Measurements from ENCODE around the gene DUSP11.
"Not testable (repeated sequence)": the region's sequence is repeated elsewhere in the genome, so short reads cannot be mapped to it uniquely, and the experiment has no call there.

Gene DUSP11

DNA sequence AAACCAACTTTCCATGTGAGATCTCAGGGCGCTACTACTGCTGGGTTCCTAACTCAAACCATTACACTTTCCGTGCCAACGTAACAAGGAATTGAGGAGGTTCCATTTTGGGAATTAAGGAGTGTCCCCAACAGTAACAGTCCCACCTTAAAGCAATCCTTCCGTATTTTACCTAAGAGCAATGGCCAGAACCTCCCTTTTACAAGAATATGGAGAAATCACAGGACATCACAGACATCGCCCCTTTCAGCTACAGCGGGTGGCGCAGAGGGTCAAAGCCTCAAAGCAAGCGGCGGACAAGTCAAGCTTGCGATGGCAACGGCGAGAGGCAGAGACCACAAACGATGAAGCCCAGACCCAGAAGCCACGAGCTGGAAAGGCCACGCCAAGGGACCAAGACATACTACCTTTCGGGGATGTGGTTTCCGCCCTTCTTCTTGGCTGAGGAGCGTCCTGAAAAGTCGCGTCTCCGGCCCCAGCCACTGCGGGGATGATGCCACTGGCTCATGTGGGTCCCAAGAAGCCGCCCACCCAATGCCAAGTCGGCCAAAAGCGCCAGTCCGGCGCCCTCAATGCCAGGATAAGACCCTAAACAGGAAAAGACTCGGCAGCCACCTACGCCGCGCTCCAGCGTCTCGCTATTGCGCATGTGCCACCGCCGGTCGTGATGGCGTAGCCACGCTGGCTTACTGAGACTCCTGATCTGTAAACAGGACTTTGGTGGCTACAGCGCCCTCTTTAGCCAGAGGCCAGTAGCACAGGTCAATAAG lies at the start of gene DUSP11:
Gene DUSP11, minus strand, starts transcription at position 637 of the 770 bp plus-strand sequence. Its CDS starts 129 bp downstream, at position 508.
- peak; percentile 96 for DNase-seq (ENCODE audit: low spot score)

DNA sequence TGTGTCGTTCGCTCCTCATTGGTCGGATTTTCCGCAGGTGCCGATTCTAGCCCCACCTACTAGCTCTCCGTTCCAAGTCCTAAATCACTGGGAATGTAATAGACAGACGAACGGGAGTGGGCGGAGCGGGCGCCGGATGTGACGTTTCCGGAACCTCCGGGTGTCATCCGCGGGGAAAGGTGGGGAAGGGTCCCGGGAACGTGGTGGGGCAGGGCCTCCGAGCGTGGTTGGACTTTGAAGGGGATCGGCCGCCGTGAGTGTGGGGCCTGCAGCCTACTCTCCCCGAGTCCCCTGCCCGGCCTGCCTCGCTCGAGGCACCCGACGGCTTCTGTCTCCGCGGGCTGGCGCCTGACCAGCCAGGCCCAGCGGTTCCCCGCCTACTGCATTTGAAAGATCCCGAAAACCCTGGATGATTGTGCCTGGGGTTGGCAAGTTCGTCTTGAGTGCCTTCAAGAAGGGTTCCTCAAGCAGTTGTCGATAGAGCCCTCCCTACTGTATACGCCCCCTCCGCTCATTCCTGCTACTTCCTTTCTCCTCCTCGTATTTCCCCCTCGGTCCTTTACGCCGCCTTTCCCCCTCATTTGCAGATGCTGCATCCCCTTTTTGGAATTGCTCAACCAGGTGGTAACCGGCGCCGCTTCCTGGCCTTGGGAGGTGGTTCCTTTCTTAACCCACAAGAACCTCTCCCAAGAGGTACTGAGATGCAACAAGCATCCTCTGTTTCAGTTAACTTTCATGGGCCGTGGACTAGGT lies 49.1 kb upstream of the DUSP11 start, which contains the start of gene STAMBP:
Gene STAMBP, plus strand, starts transcription at position 144 of the 753 bp plus-strand sequence. CDS start 1,896 bp downstream, outside the sequence.
- DNase-seq (ENCODE audit: low spot score) = peak; percentile 97

DNA sequence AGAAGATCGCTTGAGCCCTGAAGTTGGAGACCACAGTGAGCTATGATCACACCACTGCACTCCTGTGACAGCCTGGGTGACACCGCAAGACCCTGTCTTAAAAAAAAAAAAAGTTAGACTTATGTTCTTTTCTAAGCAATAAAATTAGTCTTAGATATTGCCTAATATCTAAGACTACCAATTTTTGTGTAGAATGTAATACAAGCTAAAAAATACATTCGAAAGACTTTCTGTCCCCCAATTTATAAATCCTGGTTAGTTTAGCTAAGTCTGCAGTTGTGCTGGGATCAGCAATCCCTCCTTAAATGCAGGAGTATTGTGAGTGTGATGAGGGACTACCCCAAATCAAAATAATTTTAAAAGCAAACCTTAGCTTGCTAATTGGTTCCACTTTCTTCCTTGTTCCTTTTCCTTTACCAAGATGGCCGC lies 48.5 kb upstream of the DUSP11 start:
- DNase-seq (ENCODE audit: low spot score) = no peak

DNA sequence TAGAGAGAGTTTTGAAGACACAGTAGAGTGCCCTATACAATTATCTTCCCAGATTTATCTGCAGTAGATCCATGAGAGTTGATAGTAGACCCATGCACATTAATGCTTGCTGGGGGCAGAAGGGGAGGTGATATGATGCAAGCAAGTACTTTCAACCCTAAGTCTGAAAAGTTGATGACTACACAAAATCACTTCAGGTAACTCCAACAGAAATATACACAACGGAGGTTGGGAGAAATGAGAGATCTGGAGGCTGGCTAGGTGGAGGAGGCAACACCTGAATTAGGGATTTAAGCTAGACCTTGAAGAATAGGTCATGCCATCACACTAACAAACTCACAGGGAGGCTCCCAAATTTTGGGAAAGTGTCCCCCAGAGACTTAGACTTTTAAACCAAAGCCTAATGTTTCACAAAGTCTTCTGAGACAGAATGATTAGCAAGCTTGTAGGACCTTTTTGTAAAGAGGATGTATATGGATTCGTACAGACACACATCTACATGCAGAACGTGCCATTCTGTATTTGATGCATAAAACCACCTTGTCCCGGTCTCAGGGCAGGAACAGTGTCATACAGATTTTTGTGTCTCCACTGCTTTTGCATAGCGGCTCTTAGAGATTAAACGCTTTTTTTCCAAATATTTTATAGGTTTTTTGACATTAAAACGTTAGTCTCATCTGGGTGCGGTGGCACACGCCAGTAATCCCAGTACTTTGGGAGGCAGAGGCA lies 47.9 kb upstream of the DUSP11 start:
- no peak for DNase-seq (ENCODE audit: low spot score)

DNA sequence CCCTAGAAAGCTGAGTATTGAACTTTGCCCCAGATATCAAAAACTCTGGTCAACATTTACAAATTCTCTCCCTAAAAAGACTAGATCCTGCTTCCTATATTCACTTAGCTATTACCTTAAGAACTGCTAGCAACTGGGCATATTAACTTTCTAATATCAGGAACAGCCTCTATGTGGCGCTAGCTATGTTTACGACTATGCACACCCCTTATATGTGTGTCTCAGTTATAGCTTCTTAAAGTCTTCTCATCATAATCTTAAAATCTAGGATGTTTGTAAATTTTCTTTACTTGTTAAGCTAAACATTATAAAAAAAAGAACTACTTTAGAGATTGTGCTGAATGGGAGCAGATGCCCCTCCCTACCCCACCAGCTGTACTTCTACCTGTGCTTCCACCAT lies 47.1 kb upstream of the DUSP11 start:
- peak; percentile 58 for DNase-seq (ENCODE audit: low spot score)

DNA sequence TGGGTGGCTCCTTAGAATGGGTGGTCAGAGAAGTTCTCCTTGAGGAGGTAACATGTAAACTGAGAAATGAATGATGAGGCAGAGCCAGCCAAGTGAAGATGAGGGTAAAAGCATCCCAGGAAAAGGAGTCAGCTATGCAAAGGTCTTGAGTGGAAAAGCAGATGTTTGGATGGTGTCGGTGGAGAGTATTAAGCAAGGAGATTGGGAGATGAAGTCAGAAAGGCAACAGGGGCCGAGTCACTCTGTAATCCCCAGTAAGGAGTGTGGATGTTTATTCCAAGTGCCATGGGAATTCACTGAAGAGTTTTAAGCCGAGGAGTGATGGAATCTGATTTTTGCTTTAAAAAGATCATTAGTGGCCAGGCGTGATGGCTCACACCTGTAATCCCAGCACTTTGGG lies 45.5 kb upstream of the DUSP11 start:
- DNase-seq (ENCODE audit: low spot score) = no peak

DNA sequence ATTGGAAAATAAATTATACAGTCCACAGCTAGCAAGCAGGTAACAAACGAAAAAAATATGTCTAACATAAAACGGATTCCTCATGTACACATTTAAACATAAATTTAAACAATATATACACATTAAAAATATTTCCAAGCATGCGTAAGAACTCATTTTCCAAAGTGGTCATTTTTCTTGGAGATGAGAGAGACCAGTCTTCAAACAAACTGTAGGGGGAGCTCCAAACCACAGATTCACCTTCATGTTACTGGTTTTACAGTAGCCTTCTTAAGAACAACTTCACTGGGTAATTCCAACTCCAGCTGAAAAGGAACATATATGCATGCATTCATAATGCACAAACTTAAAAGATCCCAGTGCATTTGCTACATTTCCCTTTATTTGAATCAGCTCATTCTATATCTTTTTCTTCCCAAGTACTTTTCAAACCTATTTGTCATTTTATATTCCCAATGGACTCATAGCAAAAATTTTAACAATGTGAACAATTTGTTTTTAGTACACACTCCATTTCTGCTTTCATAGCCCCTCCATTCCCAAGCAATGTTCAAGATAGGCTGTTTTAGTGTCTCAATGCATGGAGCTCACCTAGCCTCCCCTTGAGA lies 44.1 kb upstream of the DUSP11 start:
- DNase-seq (ENCODE audit: low spot score) = peak; percentile 80

DNA sequence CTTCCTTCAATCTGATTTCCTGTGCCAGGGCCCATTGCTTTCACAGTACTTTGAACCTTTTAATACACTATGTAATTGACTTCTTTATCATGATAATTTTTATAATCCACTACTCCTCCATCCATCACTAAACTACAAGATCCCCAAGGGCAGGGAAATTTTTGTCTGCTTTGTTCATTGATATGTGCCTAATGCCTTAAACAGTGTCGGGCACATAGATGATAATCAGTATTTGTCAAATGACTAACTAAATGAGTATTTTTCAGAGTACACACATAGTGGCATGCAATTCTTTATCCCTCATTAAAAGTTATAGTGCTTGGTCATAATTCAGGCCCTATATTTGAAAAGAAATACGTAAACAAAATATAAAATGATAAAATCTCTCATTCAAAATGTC lies 43.5 kb upstream of the DUSP11 start:
- DNase-seq (ENCODE audit: low spot score) = no peak

DNA sequence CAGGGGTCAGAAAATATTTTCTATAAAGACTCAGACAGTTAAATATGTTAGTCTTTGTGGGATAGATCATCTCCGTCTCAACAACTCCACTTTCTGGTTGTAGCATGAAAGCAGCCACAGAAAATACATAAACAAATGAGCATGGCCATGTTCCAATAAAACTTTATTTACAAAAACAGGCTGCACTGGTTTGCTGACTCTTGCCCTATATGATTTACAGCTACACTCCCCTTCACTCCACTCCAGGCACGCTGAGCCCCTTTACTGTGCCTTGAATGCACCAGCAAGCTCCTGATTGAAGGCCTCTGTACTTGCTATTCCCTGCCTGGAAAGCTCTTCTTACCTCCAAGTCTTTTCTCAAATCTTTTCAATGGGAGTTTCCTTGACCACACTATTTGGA lies 43.1 kb upstream of the DUSP11 start:
- no peak for DNase-seq (ENCODE audit: low spot score)

DNA sequence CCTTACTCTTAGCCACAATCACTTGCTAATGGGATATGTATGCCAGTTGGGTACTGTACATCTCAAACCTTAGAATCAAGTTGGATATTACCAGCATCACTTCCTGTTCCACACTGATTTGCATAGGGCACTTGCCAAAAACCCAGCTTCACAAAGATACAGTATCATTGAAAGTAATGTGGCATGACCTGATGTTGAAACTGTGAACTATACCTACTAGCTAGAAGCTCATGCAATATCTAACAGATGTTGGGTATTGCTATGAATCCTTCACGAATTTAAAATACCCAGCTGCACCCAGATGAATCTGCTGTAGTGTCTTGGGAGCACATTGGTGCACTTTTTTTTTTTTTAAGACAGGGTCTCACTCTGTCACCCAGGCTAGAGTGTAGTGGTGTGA lies 42.4 kb upstream of the DUSP11 start:
- DNase-seq (ENCODE audit: low spot score) = no peak

DNA sequence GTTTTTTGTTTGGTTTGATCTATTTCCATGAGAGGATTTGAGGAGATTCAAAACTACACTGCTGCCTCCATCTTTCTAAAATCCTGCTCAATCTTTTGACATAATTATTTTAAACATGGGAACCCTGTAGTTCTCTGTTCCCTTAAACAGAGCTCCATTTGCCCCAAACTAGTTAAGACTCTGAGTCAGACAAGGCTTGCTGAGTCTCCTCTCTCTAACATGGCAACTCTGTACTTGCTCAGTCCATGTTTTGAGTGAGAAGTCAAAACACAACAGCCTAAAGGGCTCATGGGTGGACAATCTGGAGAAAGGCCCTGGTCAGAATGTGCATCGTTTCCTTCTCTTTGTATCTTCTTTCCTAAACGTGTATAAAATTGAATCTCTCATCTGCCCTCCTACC lies 41.8 kb upstream of the DUSP11 start:
- DNase-seq (ENCODE audit: low spot score) = no peak

DNA sequence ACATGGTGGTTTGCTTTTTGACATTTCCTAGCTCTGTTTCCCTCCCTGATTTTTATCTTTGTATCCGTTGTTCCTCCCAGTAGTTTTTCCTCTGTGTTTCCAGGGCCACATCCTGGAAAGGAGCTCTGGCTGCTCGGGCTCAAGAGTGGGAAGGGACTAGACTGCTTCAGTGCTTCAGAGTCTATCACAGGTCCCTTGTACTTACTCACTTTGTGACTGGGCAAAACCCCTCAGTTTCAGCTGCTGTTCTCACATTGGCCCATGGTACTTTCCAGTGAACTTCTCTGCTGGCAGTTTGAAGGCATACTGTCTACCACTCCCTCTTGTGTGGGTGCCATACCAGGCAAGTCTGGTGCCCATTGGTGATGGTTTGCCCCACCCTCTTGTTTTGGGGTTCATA lies 41.3 kb upstream of the DUSP11 start:
- DNase-seq (ENCODE audit: low spot score) = no peak

DNA sequence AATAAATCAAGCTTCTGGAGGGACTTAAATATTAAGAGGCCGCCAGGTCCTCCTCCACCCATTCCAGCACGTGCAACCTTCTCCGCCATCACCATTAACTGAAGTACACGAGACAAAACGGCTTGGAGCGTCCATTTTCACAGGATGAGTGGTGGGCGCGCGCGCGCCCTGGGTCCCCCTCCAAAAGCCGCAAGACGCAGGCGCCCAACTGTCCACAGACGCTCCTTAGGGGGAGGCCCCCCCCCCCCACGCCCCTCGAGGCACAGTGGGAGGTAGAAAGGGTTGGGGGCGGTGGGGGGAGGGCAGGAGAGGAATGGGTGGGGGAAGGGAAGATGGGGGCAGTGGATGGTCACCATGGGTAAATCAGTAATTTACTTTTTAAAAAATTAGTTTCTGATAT lies 38.4 kb upstream of the DUSP11 start:
- no peak for DNase-seq (ENCODE audit: low spot score)

DNA sequence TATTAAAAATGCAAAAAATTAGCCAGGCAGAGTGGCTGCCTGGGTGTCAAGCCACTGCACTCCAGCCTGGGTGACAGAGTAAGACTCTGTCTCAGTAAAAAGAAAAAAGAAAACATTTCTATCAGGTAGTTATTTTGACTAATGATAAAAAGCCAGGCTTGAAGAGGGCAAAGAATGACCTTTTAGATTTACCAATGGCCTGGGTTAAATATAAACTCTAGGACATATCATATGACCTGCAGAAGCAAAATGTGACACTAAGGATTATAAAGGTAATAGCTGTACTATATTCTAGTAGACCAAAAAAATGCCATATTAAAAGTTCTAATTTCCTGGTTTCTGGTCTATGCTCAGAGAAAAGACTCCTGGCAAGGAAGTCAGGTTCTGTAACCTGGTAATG lies 32.7 kb upstream of the DUSP11 start:
- no peak for DNase-seq (ENCODE audit: low spot score)

DNA sequence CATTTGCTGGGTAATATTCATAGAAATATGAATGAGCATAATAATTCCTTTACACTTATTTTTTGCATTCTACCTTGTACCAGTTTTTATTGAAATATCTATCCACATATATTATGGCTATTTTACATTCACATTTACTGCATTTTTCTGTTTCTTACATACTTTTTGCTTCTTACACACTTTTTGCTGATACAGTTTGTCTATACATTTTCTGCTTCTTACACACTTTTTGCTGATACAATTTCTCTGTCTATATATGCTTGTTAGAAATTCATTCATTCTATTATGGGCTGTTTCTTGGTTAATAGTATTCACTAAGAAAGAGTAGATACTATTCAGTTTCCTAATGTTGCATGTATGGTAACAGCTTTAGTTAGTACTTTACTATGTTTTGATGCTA lies 32.0 kb upstream of the DUSP11 start:
- no peak for DNase-seq (ENCODE audit: low spot score)

DNA sequence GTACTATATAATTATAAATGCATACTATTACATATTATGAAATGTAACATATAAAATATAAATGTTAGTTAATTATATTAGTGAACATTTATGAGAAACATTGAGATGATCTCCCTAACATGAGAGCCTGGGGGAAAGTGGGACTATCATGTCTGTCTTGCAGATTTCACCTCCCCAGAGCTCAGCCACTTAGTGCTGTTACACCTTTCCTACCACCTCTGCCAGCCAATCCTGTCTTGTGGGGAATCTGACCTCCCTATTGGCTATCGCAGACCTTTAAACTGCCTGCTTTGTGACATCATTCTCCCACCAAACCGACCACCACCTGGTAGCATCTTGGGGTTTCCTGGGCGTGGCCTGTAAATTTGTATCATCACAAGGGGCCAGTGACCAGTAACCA lies 4.0 kb upstream of the DUSP11 start, which contains the start of gene C2orf78:
Gene C2orf78, plus strand, starts transcription at position 301 of the 400 bp plus-strand sequence. CDS start 127 bp downstream, outside the sequence.
- DNase-seq (ENCODE audit: low spot score) = not testable (repeated sequence)

DNA sequence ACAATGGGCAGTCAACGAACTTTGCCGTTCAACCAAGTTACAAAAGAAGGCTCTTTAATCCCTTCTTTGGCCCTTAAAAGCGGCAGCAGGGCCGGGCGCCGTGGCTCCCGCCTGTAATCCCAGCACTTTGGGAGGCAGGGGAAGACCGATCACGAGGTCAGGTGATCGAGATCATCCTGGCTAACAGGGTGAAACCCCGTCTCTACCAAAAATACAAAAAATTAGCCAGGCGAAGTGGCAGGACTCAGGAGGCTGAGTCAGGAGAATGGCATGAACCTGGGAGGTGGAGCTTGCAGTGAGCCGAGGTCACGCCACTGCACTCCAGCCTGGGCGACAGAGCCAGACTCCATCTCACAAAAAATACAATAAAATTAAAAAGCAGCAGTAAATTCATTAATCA lies 3.5 kb upstream of the DUSP11 start:
- not testable (repeated sequence) for DNase-seq (ENCODE audit: low spot score)

DNA sequence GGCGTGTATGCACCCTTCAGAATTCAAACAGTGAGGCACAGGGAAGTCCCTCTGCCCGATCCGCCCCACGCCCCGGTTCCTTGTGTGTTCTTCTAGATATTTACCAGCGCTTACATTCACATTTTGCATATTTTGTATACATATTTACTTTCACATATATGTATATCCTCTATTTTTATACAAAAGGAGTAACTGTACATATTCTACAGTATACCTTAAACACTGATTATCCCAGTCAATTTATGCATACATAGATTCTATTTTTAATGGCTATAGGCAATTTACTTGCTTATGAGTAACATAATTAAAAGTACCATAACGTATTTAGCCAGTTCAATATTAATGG lies 307 bp upstream of the DUSP11 start:
- DNase-seq (ENCODE audit: low spot score) = no peak

DNA sequence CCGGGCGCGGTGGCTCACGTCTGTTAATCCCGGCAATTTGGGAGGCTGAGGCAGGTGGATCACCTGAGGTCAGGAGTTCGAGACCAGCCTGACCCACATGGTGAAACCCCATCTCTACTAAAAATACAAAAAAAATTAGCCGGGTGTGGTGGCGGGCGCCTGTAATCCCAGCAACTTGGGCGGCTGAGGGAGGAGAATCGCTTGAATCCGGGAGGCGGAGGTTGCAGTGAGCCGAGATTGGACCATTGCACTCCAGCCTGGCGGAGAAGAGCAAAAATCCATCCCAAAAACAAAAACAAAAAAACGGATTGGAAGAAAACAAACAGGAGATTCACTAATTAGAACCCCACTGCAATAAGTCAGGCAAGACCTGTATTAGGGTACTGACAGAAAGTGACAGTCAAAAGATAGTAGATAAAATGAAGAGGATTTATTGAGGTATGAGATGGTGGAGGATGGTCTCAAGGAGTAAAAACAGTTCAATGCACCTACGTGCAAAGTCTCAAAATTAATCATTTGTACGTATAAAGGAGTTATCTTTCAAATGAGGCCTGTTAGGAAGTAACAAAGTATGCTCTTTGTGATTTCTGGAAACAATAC lies 936 bp downstream of the DUSP11 start:
- DNase-seq (ENCODE audit: low spot score) = not testable (repeated sequence)

DNA sequence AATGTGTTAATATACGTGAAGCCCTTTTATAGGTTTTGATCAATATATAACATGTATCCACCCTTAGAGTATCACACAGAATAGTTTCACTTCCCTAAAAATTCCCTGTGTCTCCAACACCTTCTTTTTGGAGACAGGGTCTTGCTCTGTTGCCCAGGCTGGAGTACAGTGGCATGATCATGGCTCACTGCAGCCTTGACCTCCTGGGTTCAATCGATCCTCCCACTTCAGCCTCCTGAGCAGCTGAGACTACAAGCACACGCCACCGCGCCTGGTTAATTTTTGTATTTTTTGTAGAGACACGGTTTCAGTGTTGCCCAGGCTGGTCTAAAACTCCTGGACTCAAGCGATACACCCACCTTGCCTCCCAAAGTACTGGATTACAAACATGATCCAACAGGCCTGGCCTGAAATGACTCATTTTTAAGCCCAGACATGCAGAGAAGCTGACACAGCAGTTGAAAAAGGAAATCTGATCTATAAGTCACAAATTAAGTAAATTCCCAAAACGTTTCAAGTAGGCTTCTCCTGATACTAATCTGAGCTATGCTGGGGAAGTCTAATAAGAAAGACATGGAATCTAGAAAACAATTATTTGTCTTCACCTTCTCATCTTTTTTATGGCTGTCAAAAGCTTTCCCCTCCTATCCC lies 2.9 kb downstream of the DUSP11 start:
- no peak for DNase-seq (ENCODE audit: low spot score)

DNA sequence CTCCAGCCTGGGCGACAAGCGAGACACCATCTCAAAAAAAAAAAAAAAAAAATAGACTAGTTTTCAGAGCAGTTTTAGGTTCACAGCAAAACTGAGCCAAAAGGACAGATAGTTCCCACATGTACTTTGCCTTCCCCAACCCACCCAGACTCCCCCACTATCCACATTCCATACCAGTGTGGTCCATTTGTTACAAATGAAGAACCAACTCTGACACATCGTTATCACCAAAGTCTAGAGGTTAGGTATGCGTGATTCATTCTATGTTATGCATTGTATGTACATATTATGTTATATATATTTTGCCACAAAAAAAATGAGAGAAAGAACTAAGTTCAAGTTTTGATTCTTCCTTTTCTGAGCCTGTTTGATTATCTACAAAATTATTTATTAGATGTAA lies 3.5 kb downstream of the DUSP11 start:
- no peak for DNase-seq (ENCODE audit: low spot score)
